IMR-90 (cell line): ENCODE results near the gene PTPRQ. TPM values are rescaled to one million over a fixed set of nuclear protein-coding genes. Genes with fewer than 3 reads are reported as not detected.

Experiments
- ATAC-seq: fragments of 200-7000 bp; cut with Tn5 transposase; 2 replicates; pipeline ENCODE4 v1.9.1; 2020; ENCODE audit warnings: low read depth, mild to moderate bottlenecking, moderate library complexity
- BruUV-seq: library from RNA; stranded (reverse); fragments of 400-500 nt; replicated peaks from 2 replicates; lab custom pipeline; 2021; lab: Mats Ljungman, UMichigan
- CTCF ChIA-PET: fragments of 300-600 bp; formaldehyde crosslinking; extraction: SDS; loops from one replicate; lab custom pipeline; 2021; ENCODE audit warnings: antibody characterized with exemption; lab: Yijun Ruan, JAX
- POLR2A ChIA-PET: fragments of 300-600 bp; sonication (Branson Sonifier 250); formaldehyde crosslinking; loops from one replicate; lab custom pipeline; 2022; ENCODE audit warnings: antibody characterized with exemption; ENCODE audit not compliant: unreplicated experiment; lab: Charles Lee
- DNase-seq: peaks from one replicate; pipeline ENCODE4 v3.0.0; 2013
- H2AFZ ChIP-seq: replicated peaks from 2 replicates; pipeline ENCODE3; 2013; ENCODE audit warnings: low read length, mild to moderate bottlenecking; ENCODE audit not compliant: poor library complexity
- H2AK5ac ChIP-seq: 2 replicates; pipeline ENCODE4 v1.6.1; 2013; ENCODE audit warnings: low read depth, low read length, inconsistent platforms
- H2AK9ac ChIP-seq: replicated peaks from 2 replicates; pipeline ENCODE3; 2013; ENCODE audit warnings: mild to moderate bottlenecking, low read depth, low read length, moderate library complexity; ENCODE audit not compliant: poor library complexity
- H2BK120ac ChIP-seq: 2 replicates; pipeline ENCODE4 v1.6.1; 2013; ENCODE audit warnings: low read depth, low read length, inconsistent platforms
- H2BK15ac ChIP-seq: 3 replicates; pipeline ENCODE4 v1.6.1; 2013; ENCODE audit warnings: low read depth, low read length, inconsistent platforms
- H2BK20ac ChIP-seq: 2 replicates; pipeline ENCODE4 v1.6.1; 2013; ENCODE audit warnings: low read depth, mild to moderate bottlenecking, inconsistent platforms, low read length, moderate library complexity
- H2BK5ac ChIP-seq: 2 replicates; pipeline ENCODE4 v1.6.1; 2013; ENCODE audit warnings: mild to moderate bottlenecking, low read depth, low read length, inconsistent platforms; ENCODE audit not compliant: poor library complexity, severe bottlenecking
- H3K14ac ChIP-seq: replicated peaks from 2 replicates; pipeline ENCODE4 v1.6.1; 2013; ENCODE audit warnings: low read depth, low read length, inconsistent platforms
- H3K18ac ChIP-seq: 2 replicates; pipeline ENCODE4 v1.6.1; 2013; ENCODE audit warnings: low read depth, low read length, control low read depth
- H3K23ac ChIP-seq: 2 replicates; pipeline ENCODE4 v1.6.1; 2013; ENCODE audit warnings: low read depth, low read length, inconsistent platforms
- H3K27ac ChIP-seq: 2 replicates; pipeline ENCODE4 v1.5.1; 2013; ENCODE audit warnings: mild to moderate bottlenecking, control low read depth, low read length; ENCODE audit not compliant: insufficient read depth
- H3K27me3 ChIP-seq: 2 replicates; pipeline ENCODE4 v1.6.1; 2013; ENCODE audit warnings: low read length; ENCODE audit not compliant: control insufficient read depth, insufficient read depth
- H3K36me3 ChIP-seq: 2 replicates; pipeline ENCODE4 v1.6.1; 2013; ENCODE audit warnings: low read length, mixed read lengths; ENCODE audit not compliant: control insufficient read depth, insufficient read depth
- H3K4ac ChIP-seq: 2 replicates; pipeline ENCODE4 v1.6.1; 2013; ENCODE audit warnings: low read depth, low read length, inconsistent platforms
- H3K4me1 ChIP-seq: 2 replicates; pipeline ENCODE4 v1.6.1; 2013; ENCODE audit warnings: low read length, mixed read lengths; ENCODE audit not compliant: control insufficient read depth, insufficient read depth
- H3K4me2 ChIP-seq: 2 replicates; pipeline ENCODE4 v1.6.1; 2013; ENCODE audit warnings: low read depth, mild to moderate bottlenecking, control low read depth, low read length, moderate library complexity
- H3K4me3 ChIP-seq: 2 replicates; pipeline ENCODE4 v1.5.1; 2013; ENCODE audit warnings: low read depth, mild to moderate bottlenecking, control low read depth, low read length, moderate library complexity; ENCODE audit not compliant: insufficient read depth
- H3K56ac ChIP-seq: 2 replicates; pipeline ENCODE4 v1.6.1; 2013; ENCODE audit warnings: low read length, inconsistent platforms; ENCODE audit not compliant: insufficient read depth; ENCODE audit errors: extremely low read depth
- H3K79me1 ChIP-seq, 2 experiments: 2 replicates each; pipeline ENCODE4 v1.6.1; 2013; ENCODE audit warnings: low read length in 2 of 2, inconsistent platforms in 1 of 2, low read depth in 1 of 2
- H3K9ac ChIP-seq: 2 replicates; pipeline ENCODE4 v1.6.1; 2013; ENCODE audit warnings: low read depth, low read length, control low read depth
- H3K9me1 ChIP-seq: 2 replicates; pipeline ENCODE4 v1.6.1; 2013; ENCODE audit warnings: low read length, inconsistent platforms; ENCODE audit not compliant: insufficient read depth
- H3K9me3 ChIP-seq: 2 replicates; pipeline ENCODE4 v1.6.1; 2013; ENCODE audit warnings: low read length; ENCODE audit not compliant: control insufficient read depth, insufficient read depth
- H4K20me1 ChIP-seq: 2 replicates; pipeline ENCODE4 v1.6.1; 2013; ENCODE audit warnings: low read length, inconsistent platforms; ENCODE audit not compliant: insufficient read depth
- H4K5ac ChIP-seq: 2 replicates; pipeline ENCODE4 v1.6.1; 2013; ENCODE audit warnings: mild to moderate bottlenecking, low read depth, low read length, control low read depth
- H4K8ac ChIP-seq, 2 experiments: 2 replicates each; pipeline ENCODE4 v1.6.1; 2013; ENCODE audit warnings: low read depth in 2 of 2, low read length in 2 of 2, control low read depth in 1 of 2, inconsistent platforms in 1 of 2
- H4K91ac ChIP-seq: 2 replicates; pipeline ENCODE4 v1.6.1; 2013; ENCODE audit warnings: low read depth, low read length, inconsistent platforms; ENCODE audit not compliant: insufficient read depth
- BHLHE40 ChIP-seq: fragments of 150-350 bp; IDR thresholded peaks from 2 replicates; pipeline ENCODE4 v1.6.1; 2016; ENCODE audit warnings: mild to moderate bottlenecking, low read depth, low read length
- CEBPB ChIP-seq: IDR thresholded peaks from 2 replicates; pipeline ENCODE4 v1.6.1; 2012; ENCODE audit warnings: low read depth, low read length, improper control_type of control experiment
- CHD1 ChIP-seq: IDR thresholded peaks from 2 replicates; pipeline ENCODE4 v1.6.1; 2012; ENCODE audit warnings: low read depth, low read length, improper control_type of control experiment
- CTCF ChIP-seq: conservative IDR thresholded peaks from 2 replicates; pipeline ENCODE4 v1.5.1; 2012; ENCODE audit warnings: mild to moderate bottlenecking, low read depth, low read length, improper control_type of control experiment
- ELK1 ChIP-seq: fragments of 150-350 bp; IDR thresholded peaks from 2 replicates; pipeline ENCODE4 v1.6.1; 2016; ENCODE audit warnings: low read depth, mild to moderate bottlenecking, low read length, moderate library complexity, borderline replicate concordance
- FOS ChIP-seq: fragments of 150-350 bp; IDR thresholded peaks from 2 replicates; pipeline ENCODE4 v1.6.1; 2016; ENCODE audit warnings: low read depth, low read length
- MAFK ChIP-seq: IDR thresholded peaks from 2 replicates; pipeline ENCODE4 v1.6.1; 2012; ENCODE audit warnings: low read depth, low read length, improper control_type of control experiment
- MAZ ChIP-seq: IDR thresholded peaks from 2 replicates; pipeline ENCODE4 v1.6.1; 2012; ENCODE audit warnings: low read depth, mild to moderate bottlenecking, low read length, improper control_type of control experiment, moderate library complexity, borderline replicate concordance
- MXI1 ChIP-seq: IDR thresholded peaks from 2 replicates; pipeline ENCODE4 v1.6.1; 2012; ENCODE audit warnings: low read depth, mild to moderate bottlenecking, low read length, moderate library complexity, borderline replicate concordance
- NFE2L2 ChIP-seq: fragments of 150-350 bp; IDR thresholded peaks from 2 replicates; pipeline ENCODE4 v1.6.1; 2016; ENCODE audit warnings: low read depth, mild to moderate bottlenecking, low read length
- POLR2A ChIP-seq: IDR thresholded peaks from 2 replicates; pipeline ENCODE4 v1.6.1; 2012; ENCODE audit warnings: mild to moderate bottlenecking, low read depth, low read length
- RAD21 ChIP-seq: IDR thresholded peaks from 2 replicates; pipeline ENCODE4 v1.6.1; 2012; ENCODE audit warnings: low read length, improper control_type of control experiment
- RCOR1 ChIP-seq: IDR thresholded peaks from 2 replicates; pipeline ENCODE4 v1.6.1; 2012; ENCODE audit warnings: mild to moderate bottlenecking, low read length, improper control_type of control experiment; ENCODE audit not compliant: insufficient replicate concordance
- RFX5 ChIP-seq: IDR thresholded peaks from 2 replicates; pipeline ENCODE4 v1.8.0; 2012; ENCODE audit warnings: low read depth, mild to moderate bottlenecking, low read length, moderate library complexity
- SMC3 ChIP-seq: fragments of 150-350 bp; IDR thresholded peaks from 2 replicates; pipeline ENCODE4 v1.6.1; 2016; ENCODE audit warnings: low read depth, mild to moderate bottlenecking, antibody characterized with exemption, low read length, moderate library complexity
- WGBS, 2 experiments: methylation state at CpG; one replicate each; pipeline versions ENCODE4 v1.1.5 to v1.1.7; 2013; ENCODE audit warnings: missing lambda C conversion rate in 2 of 2; ENCODE audit not compliant: insufficient read length in 1 of 2; ENCODE audit errors: extremely low coverage in 2 of 2; 5-methylcytosine and 5-hydroxymethylcytosine counted together
- dilution Hi-C: fragments of 300-500 bp; cut with HindIII; formaldehyde crosslinking; loops from one replicate; pipeline ENCODE4 v1.14.3; 2018; ENCODE audit warnings: low sequenced_read_pairs; ENCODE audit not compliant: unreplicated experiment
- in situ Hi-C: fragments of 300-500 bp; cut with MboI; formaldehyde crosslinking; loops from 3 replicates; pipeline ENCODE4 v1.14.3; 2019; ENCODE audit warnings: low sequenced_read_pairs, inconsistent platforms, mixed read lengths
- intact Hi-C: fragments of 100-400 bp; cut with micrococcal nuclease; formaldehyde crosslinking; loops from 2 replicates; pipeline ENCODE4 v1.10.0; 2022
- polyA plus RNA-seq, 3 experiments: library from polyadenylated mRNA; depleted of rRNA; stranded (reverse); fragments of >200 nt; gene quantifications; 2 replicates each; pipeline ENCODE4 v1.2.3, GENCODE V29; 2012; ENCODE audit warnings: low replicate concordance in 1 of 3
- total RNA-seq: library from RNA; depleted of rRNA; stranded (reverse); fragments of >200 nt; gene quantifications from 2 replicates; pipeline ENCODE4 v1.2.3, GENCODE V29; 2012
- TF ChIP-seq, protein P1 (sequence below): fragments of 150-350 bp; IDR thresholded peaks from 2 replicates; pipeline ENCODE4 v1.6.1; 2017; ENCODE audit warnings: mild to moderate bottlenecking, antibody characterized with exemption, low read length, low read depth

Gene PTPRQ
- total and polyA plus RNA-seq, 2 of the 4 experiments (the other 2 are of a cell fraction), result 0.96 to 1.4 TPM

DNA sequence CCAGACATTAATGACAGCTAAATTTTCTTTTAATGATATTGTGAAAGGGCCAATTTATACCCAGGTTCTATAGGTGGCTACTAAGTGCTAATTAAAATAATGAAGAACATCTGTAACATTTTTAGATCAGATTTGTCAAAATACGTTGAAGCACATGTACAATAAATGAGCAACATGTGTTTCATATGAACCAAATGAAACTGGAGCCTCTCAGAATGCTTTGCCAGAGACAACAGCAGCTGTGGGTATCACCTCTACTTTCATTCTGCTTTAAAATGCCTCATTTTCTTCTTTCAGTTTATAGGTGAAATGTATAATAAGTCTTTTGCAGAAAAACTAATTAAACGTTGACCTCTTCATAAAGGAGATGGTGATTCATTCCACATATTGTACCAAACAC, 237.3 kb downstream of the PTPRQ start:
- H3K9me1 ChIP-seq, result no peaks in the 10 kb centered on the region
- no peak overlapping the region for H3K14ac ChIP-seq
- H3K9ac ChIP-seq, result no peak overlapping the region
- no CpG with 5 or more reads among the region's 2 CpGs for WGBS, 2 experiments
- intact Hi-C loops, result no loop called here
- H2BK20ac ChIP-seq, result no peak overlapping the region
- H3K4me3 ChIP-seq, result no peak overlapping the region
- no peak overlapping the region for H2AK5ac ChIP-seq
- TF ChIP-seq CHD1 (no peak), MAFK (no peak), RCOR1 (no peak), ELK1 (no peak), MAZ (no peak), CEBPB (no peak), MXI1 (no peak), RFX5 (no peak), BHLHE40 (no peak), SMC3 (no peak), RAD21 (no peak), CTCF (no peak), NFE2L2 (no peak), FOS (no peak), POLR2A (no peak)
- TF ChIP-seq, protein P1, sequence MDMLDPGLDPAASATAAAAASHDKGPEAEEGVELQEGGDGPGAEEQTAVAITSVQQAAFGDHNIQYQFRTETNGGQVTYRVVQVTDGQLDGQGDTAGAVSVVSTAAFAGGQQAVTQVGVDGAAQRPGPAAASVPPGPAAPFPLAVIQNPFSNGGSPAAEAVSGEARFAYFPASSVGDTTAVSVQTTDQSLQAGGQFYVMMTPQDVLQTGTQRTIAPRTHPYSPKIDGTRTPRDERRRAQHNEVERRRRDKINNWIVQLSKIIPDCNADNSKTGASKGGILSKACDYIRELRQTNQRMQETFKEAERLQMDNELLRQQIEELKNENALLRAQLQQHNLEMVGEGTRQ, result no peak
- H3K79me1 ChIP-seq, result no peaks in the 10 kb centered on the region
- H3K27me3 ChIP-seq, result no peaks in the 10 kb centered on the region
- DNase-seq (no peak), ATAC-seq (no peak)
- BruUV-seq, result no TSS peak
- no peak overlapping the region for H4K5ac ChIP-seq
- H3K27ac ChIP-seq, result no peak overlapping the region
- no peak overlapping the region for H2AK9ac ChIP-seq
- no peak overlapping the region for H3K4me2 ChIP-seq
- H4K91ac ChIP-seq, result no peak overlapping the region
- ChIA-PET CTCF (interaction anchor here (0.7 kb wide), 1 partner anchor 22 kb away, joined by 3 read pairs; no protein-coding TSS in a partner anchor), POLR2A (no interaction called here)
- H4K8ac ChIP-seq, result no peak overlapping the region
- no peak overlapping the region for H3K23ac ChIP-seq
- no peaks in the 10 kb centered on the region for H4K20me1 ChIP-seq
- H2AFZ ChIP-seq, result no peak overlapping the region
- H3K36me3 ChIP-seq, result no peaks in the 10 kb centered on the region
- dilution Hi-C loops, result no loop called here
- no peak overlapping the region for H2BK15ac ChIP-seq
- H3K4ac ChIP-seq, result no peak overlapping the region
- no peaks in the 10 kb centered on the region for H3K4me1 ChIP-seq
- H2BK5ac ChIP-seq, result no peak overlapping the region
- H3K56ac ChIP-seq, result no peak overlapping the region
- in situ Hi-C loops, result no loop called here
- H3K9me3 ChIP-seq, result no peaks in the 10 kb centered on the region
- no peak overlapping the region for H2BK120ac ChIP-seq
- no peak overlapping the region for H3K18ac ChIP-seq
